Mucosa of stomach (tissue), 1 donor: Measurements from ENCODE around the gene HOXA5.

Experiments used
- H3K27me3 ChIP-seq: one replicate; pipeline ENCODE4 v1.7.0; 2013; ENCODE audit warnings: mild to moderate bottlenecking, low read length; ENCODE audit not compliant: control insufficient read depth, insufficient read depth
- H3K36me3 ChIP-seq: one replicate; pipeline ENCODE4 v1.7.0; 2013; ENCODE audit warnings: low read length; ENCODE audit not compliant: control insufficient read depth, insufficient read depth
- H3K4me1 ChIP-seq: one replicate; pipeline ENCODE4 v1.7.0; 2013; ENCODE audit warnings: mild to moderate bottlenecking, low read length; ENCODE audit not compliant: control insufficient read depth, insufficient read depth
- H3K4me3 ChIP-seq: one replicate; pipeline ENCODE4 v1.7.0; 2013; ENCODE audit warnings: low read length
- H3K9ac ChIP-seq: one replicate; pipeline ENCODE4 v1.7.0; 2013; ENCODE audit warnings: mild to moderate bottlenecking, low read length, moderate library complexity
- H3K9me3 ChIP-seq: one replicate; pipeline ENCODE4 v1.7.0; 2013; ENCODE audit warnings: mild to moderate bottlenecking, low read length, moderate library complexity; ENCODE audit not compliant: control insufficient read depth
- donor health status: Pancreatic carcinoma.

The HOXA5 gene

GRCh38 chr7:27157702-27158431 lies 14.4 kb upstream of the HOXA5 start:
- Histone ChIP-seq H3K27me3 (peaks cover 99% of the 10 kb centered on the region), H3K4me1 (peaks cover 29% of the 10 kb centered on the region)

GRCh38 chr7:27156916-27157701 lies 13.6 kb upstream of the HOXA5 start:
- Histone ChIP-seq H3K36me3 (no peaks in the 10 kb centered on the region), H3K4me1 (peaks cover 36% of the 10 kb centered on the region), H3K9me3 (no peaks in the 10 kb centered on the region), H3K9ac (no peak overlapping the region), H3K4me3 (no peak overlapping the region), H3K27me3 (peaks cover 100% of the 10 kb centered on the region)

More at GRCh38 chr7:27157702-27158431, 14.4 kb upstream of the HOXA5 start:
- H3K36me3 ChIP-seq: no peaks in the 10 kb centered on the region
- H3K4me3 ChIP-seq: no peak overlapping the region
- H3K9ac ChIP-seq: no peak overlapping the region
- H3K9me3 ChIP-seq: no peaks in the 10 kb centered on the region

GRCh38 chr7:27156508-27156898 lies 13.0 kb upstream of the HOXA5 start, which contains the start of gene HOXA7:
Gene HOXA7 (minus strand): TSS chr7:27156675. CDS start chr7:27156545, 130 bp downstream.
- Histone ChIP-seq H3K4me1 (peaks cover 43% of the 10 kb centered on the region), H3K9ac (no peak within 1 kb of the TSS), H3K9me3 (no peaks in the 10 kb centered on the region), H3K4me3 (no peak within 1 kb of the TSS), H3K27me3 (peaks cover 100% of the 10 kb centered on the region), H3K36me3 (no peaks in the 10 kb centered on the region)

GRCh38 chr7:27155816-27156507 lies 12.5 kb upstream of the HOXA5 start:
- H3K4me3 ChIP-seq: no peak overlapping the region
- no peaks in the 10 kb centered on the region for H3K36me3 ChIP-seq
- no peak overlapping the region for H3K9ac ChIP-seq
- no peaks in the 10 kb centered on the region for H3K9me3 ChIP-seq
- H3K4me1 ChIP-seq: peaks cover 48% of the 10 kb centered on the region
- peaks cover 100% of the 10 kb centered on the region for H3K27me3 ChIP-seq

- Histone ChIP-seq H3K9me3 (no peaks in the 10 kb centered on the region), H3K4me1 (peaks cover 48% of the 10 kb centered on the region), H3K9ac (no peak overlapping the region), H3K36me3 (no peaks in the 10 kb centered on the region), H3K4me3 (no peak overlapping the region), H3K27me3 (peaks cover 100% of the 10 kb centered on the region)
Observed at GRCh38 chr7:27154901-27155815, 11.7 kb upstream of the HOXA5 start.

GRCh38 chr7:27154369-27154768 lies 10.9 kb upstream of the HOXA5 start:
- Histone ChIP-seq H3K27me3 (peaks cover 95% of the 10 kb centered on the region), H3K4me1 (peaks cover 46% of the 10 kb centered on the region), H3K4me3 (no peak overlapping the region), H3K36me3 (no peaks in the 10 kb centered on the region), H3K9ac (no peak overlapping the region), H3K9me3 (no peaks in the 10 kb centered on the region)

- Histone ChIP-seq H3K27me3 (peaks cover 91% of the 10 kb centered on the region), H3K9ac (no peak overlapping the region), H3K9me3 (no peaks in the 10 kb centered on the region), H3K4me1 (peaks cover 46% of the 10 kb centered on the region), H3K4me3 (no peak overlapping the region), H3K36me3 (no peaks in the 10 kb centered on the region)
Observed at GRCh38 chr7:27153526-27153925, 10.0 kb upstream of the HOXA5 start.

- Histone ChIP-seq H3K27me3 (peaks cover 91% of the 10 kb centered on the region), H3K36me3 (no peaks in the 10 kb centered on the region), H3K4me1 (peaks cover 51% of the 10 kb centered on the region), H3K9ac (no peak overlapping the region), H3K4me3 (no peak overlapping the region), H3K9me3 (no peaks in the 10 kb centered on the region)
Observed at GRCh38 chr7:27152816-27153442, 9.4 kb upstream of the HOXA5 start.

- no peak within 1 kb of the TSS for H3K4me3 ChIP-seq
- H3K9me3 ChIP-seq: no peaks in the 10 kb centered on the region
- H3K4me1 ChIP-seq: peaks cover 51% of the 10 kb centered on the region
- no peaks in the 10 kb centered on the region for H3K36me3 ChIP-seq
- no peak within 1 kb of the TSS for H3K9ac ChIP-seq
- peaks cover 90% of the 10 kb centered on the region for H3K27me3 ChIP-seq
Observed at GRCh38 chr7:27151931-27152815, 8.7 kb upstream of the HOXA5 start, which contains the start of gene HOXA3. Gene HOXA3 (minus strand): TSS chr7:27152583. CDS start chr7:27110640, 41,943 bp downstream.

- H3K36me3 ChIP-seq: no peaks in the 10 kb centered on the region
- no peaks in the 10 kb centered on the region for H3K9me3 ChIP-seq
- H3K9ac ChIP-seq: no peak overlapping the region
- H3K4me1 ChIP-seq: peaks cover 51% of the 10 kb centered on the region
- H3K4me3 ChIP-seq: peak overlapping the region; percentile 44
- H3K27me3 ChIP-seq: peaks cover 90% of the 10 kb centered on the region
Observed at GRCh38 chr7:27151341-27151930, 8.0 kb upstream of the HOXA5 start.
